ENCODE measurements around the gene CYP19A1.
"Not testable (repeated sequence)": the region's sequence is repeated elsewhere in the genome, so short reads cannot be mapped to it uniquely, and the experiment has no call there.

Gene CYP19A1

GRCh38 chr15:51288143-51289065, 50.0 kb downstream of the CYP19A1 start:
- DNase-seq = no peak

GRCh38 chr15:51286816-51287215, 51.6 kb downstream of the CYP19A1 start:
- no peak for DNase-seq

- DNase-seq = no peak
Measured at GRCh38 chr15:51285399-51285798, 53.0 kb downstream of the CYP19A1 start.

GRCh38 chr15:51284871-51285270, 53.5 kb downstream of the CYP19A1 start:
- DNase-seq = no peak

- DNase-seq = no peak
Measured at GRCh38 chr15:51283026-51283425, 55.4 kb downstream of the CYP19A1 start.

GRCh38 chr15:51282241-51282640, 56.2 kb downstream of the CYP19A1 start:
- not testable (repeated sequence) for DNase-seq

- no peak for DNase-seq
Measured at GRCh38 chr15:51281368-51281967, 56.9 kb downstream of the CYP19A1 start.

- no peak for DNase-seq
Measured at GRCh38 chr15:51280838-51281237, 57.6 kb downstream of the CYP19A1 start.

- no peak for DNase-seq
Measured at GRCh38 chr15:51279391-51279790, 59.0 kb downstream of the CYP19A1 start.

GRCh38 chr15:51277101-51277500, 61.3 kb downstream of the CYP19A1 start:
- DNase-seq = no peak

GRCh38 chr15:51274956-51275355, 63.4 kb downstream of the CYP19A1 start:
- DNase-seq = no peak

- DNase-seq = no peak
Measured at GRCh38 chr15:51270706-51271105, 67.7 kb downstream of the CYP19A1 start.

- no peak for DNase-seq
Measured at GRCh38 chr15:51269496-51269895, 68.9 kb downstream of the CYP19A1 start.

GRCh38 chr15:51267703-51268083, 70.7 kb downstream of the CYP19A1 start:
- no peak for DNase-seq

GRCh38 chr15:51267051-51267702, 71.2 kb downstream of the CYP19A1 start:
- DNase-seq = no peak

GRCh38 chr15:51266656-51267050, 71.7 kb downstream of the CYP19A1 start:
- no peak for DNase-seq

GRCh38 chr15:51265037-51265555, 73.3 kb downstream of the CYP19A1 start:
- DNase-seq = no peak

GRCh38 chr15:51263726-51264125, 74.7 kb downstream of the CYP19A1 start:
- no peak for DNase-seq

- no peak for DNase-seq
Measured at GRCh38 chr15:51263116-51263515, 75.3 kb downstream of the CYP19A1 start.

GRCh38 chr15:51262463-51262862, 75.9 kb downstream of the CYP19A1 start:
- no peak for DNase-seq

- not testable (repeated sequence) for DNase-seq
Measured at GRCh38 chr15:51261113-51261512, 77.3 kb downstream of the CYP19A1 start.

- DNase-seq = no peak
Measured at GRCh38 chr15:51260202-51260601, 78.2 kb downstream of the CYP19A1 start.

- DNase-seq = no peak
Measured at GRCh38 chr15:51255533-51255932, 82.9 kb downstream of the CYP19A1 start.
